NCI-H748 (cell line): ENCODE measurements around the gene PCBP3.
"Not testable (repeated sequence)": the region's sequence is repeated elsewhere in the genome, so short reads cannot be mapped to it uniquely, and the experiment has no call there.

Experiments used
- DNase-seq: peaks from one replicate; lab custom pipeline; 2025; ENCODE audit not compliant: unreplicated experiment; lab: John Stamatoyannopoulos, UW

Gene PCBP3

DNA sequence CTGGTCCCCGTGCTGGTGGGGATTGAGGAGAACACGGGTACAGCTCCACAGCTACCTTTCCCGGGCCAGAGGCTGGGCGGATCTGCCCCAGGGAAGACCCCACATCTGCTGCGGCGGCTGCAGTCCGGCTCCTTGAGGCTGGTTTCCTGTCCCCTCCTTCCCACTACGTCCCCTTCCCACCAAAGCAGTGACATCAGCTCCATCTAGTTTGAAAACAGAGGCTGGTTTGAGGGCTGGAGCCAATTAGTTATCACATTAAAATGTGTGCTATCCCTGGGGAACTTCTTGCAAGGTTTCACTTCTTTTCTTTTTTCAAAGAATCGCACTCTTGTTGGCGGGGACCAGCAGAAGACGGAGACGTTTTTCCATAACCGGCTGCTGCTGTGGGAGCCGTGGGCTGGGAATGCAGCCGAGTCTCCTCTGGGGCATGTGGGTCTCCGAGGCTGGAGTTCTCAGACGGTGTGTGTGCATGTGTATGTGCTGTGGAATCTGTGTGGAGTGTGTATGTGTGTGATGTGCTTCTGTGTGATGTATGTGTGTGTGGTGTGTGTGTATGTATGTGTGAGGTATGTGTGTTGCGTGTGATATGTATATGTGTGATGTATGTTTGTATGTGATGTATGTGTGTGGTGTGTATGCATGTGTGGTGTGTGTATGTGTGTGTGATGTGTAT is 8.9 kb upstream of the PCBP3 start:
- DNase-seq: peak; percentile 29

DNA sequence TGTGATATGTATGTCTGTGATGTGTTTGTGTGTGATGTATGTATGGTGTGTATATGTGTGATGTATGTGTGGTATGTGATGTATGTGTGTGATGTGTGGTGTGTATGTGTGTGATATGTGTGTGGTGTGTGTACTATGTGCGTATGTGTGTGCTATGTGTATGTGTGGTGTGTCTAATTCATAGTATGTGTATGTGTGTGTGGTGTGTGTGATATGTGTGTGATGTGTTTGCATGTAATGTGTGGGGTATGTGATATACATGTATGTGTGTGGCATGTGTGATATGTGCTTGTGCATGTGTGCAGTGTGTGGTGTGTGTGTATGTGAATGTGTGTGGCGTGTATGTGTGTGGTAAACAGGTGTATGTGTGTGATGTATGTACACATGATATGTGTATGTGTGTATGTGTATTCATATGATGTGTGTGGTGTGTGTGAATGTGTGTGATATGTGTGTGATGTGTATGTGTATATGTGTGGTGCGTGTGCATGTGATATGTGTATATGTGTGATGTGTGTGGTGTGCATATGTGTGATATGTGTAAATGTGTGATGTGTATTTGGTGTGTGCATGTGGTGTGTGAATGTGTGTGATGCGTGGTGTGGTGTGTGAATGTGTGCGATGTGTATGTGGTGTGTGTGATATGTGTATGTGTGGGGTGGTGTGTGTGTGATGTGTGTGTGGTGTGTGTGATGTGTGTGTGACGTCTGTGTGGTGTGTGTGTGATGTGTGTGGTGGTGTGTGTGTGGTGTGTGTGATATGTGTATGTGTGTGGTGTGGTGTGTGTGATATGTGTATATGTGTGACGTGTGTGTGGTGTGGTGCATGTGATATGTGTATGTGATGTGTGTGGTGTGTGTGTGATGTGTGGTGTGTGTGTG is 8.0 kb upstream of the PCBP3 start:
- no peak for DNase-seq

DNA sequence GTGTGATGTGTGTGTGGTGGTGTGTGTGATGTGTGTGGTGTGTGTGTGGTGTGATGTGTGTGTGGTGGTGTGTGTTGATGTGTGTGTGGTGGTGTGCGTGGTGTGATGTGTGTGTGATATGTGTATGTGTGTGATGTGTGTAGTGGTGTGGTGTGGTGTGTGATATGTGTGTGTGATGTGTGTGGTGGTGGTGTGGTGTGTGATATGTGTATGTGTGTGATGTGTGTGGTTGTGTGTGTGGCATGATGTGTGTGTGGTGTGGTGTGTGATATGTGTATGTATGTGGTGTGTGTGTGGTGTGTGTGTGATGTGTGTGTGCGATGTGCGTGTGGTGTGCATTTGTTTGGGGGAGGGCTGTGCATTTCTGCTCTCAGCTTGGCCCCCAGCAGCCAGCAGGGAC is 7.1 kb upstream of the PCBP3 start:
- DNase-seq: no peak

DNA sequence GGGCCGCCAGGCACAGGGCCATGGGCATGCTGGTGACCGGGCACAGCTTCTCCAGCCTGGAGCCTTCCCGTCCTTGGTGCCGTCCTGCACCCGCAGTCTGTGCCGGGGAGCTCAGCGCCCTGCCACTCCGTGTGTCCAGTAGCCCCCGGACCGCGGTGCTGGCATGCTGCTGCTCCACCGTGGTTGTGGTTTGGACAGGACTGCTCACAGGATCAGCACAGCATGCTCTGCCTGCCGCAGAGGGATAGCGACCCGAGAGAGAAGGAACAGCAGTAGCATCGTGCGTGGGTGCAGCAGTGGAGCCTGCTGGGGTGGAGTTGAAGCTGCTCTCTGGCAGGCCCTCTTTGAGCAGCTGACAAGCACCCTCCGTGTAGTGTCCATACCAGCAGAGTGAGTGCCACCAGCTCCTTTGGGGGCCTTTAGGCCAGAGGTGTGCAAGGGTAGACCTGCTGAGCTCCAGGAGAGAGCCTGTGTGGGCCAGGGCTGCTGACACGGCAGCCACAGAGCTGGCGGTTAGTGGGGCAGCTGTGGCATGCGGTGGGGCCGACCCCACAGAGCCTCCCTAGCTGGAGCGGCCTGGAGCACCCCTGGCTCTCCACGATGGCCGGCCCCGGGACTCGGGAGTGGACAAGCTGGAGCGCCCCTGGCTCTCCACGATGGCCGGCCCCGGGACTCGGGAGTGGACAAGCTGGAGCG is 6.4 kb upstream of the PCBP3 start:
- no peak for DNase-seq

DNA sequence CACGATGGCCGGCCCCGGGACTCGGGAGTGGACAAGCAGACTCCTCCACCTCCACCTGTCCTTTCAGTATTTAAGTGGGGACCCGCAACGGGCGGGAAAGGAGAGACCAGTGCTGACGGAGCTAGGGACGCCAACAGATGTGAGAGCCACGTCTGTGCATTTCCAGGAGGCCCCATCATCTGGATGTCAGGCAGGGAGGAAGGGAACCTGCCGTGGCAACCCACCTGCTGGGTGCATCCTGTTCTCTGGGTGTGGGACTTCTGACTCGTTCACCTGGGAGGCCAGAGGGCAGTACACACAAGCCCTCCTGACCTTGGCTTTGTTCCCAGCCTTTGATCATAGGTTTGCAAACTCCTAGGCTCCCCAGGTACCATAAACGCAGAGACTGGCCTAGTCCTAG is 5.6 kb upstream of the PCBP3 start:
- peak; percentile 20 for DNase-seq

DNA sequence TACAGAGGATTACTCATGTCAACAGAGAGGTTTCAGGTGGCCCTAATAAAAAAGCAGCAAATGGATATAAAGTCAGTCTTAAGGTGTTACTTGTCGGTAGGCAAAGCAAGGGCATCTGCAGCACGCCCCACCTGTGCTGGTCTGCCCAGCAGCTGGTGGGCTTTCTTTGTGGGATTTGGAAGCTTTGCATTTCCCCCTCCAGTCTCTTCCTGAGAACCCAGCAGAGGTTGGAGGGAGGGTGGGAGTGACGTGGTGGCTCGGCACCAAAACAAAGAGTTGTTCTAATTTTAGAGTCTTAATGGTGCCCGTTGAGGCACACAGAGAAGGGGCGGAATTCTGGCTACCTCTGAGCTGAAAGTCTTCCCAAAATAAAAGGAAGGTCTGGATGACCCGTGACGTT is 4.8 kb upstream of the PCBP3 start:
- DNase-seq: no peak

DNA sequence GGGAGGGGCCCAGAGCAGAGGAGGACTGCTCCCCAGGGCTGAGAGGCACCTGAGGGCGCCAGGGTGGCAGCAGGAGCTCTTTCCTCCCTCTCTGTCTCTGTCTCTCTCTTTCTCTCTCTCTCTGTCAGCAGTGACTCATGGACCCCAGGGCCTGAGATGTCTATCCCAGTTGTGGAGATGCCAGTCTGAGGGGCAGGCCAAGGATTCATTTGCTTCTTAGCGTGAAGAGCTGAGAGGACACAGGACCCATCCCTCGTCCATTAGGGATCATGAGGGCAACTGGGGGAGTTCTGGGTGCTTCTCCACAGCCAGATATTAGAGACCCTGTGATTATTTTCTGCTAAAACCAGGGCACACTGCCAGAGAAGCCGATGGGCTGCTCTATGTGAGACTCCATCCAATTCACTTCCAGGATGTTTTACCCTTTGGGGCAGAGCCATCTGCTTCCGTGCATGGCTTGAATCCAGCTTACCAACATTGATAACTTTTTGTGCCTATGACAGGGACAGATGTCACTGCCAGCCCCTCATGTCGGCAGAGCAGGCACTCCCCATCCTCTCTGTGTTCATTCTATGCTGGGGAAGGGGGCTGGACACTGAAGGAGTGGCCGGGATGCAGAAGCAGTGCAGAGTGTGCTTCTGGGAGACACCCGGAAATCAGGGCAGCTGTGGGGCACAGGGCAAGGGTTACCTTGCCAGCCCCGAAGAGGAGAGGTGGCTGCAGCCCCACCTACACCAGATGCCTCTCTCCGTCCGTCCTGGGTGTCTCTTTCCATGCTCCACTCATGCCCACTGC is 4.1 kb upstream of the PCBP3 start:
- no peak for DNase-seq

DNA sequence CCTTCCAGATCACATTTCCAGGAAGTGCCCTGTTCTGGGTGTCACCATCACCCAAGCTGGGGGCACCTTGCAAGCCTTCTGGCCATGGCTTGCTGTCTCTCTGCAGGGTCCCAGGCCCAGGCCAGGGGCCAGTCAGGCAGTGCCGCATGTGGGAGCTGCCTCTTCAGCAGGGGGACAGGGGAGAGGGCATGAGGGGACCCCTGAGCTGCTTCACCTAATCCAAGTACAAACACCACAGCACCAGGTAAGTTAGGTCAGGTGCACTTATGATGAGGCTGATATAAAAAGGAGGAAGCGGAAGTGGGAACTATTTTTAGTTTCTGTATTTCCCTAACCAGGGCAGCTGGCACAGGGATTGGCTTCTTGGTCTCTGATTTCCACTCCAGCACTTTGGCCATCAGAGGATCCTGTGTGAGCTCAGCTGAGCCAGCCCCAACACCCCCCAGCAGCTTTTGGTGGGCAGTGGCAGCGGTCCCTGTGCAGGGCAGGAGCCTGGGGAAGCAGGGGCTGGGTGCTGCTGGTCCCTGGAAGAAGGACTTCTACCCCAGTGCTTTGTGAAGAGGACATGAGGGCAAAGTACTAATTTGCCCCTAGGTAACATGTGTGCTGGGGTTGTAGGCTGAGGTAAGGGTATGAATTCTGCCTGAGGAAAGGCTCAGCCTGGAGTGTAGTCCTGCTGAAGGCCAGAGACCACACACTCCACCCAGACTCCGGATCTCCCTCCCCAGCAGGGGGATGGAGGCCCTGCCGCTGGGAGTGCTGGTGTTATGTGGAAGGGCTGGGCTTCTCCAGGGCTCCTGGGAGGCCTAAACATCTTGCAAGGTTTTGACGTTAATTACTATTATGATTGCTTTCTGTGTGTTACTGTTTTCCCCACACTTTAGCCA is 3.3 kb upstream of the PCBP3 start:
- no peak for DNase-seq

DNA sequence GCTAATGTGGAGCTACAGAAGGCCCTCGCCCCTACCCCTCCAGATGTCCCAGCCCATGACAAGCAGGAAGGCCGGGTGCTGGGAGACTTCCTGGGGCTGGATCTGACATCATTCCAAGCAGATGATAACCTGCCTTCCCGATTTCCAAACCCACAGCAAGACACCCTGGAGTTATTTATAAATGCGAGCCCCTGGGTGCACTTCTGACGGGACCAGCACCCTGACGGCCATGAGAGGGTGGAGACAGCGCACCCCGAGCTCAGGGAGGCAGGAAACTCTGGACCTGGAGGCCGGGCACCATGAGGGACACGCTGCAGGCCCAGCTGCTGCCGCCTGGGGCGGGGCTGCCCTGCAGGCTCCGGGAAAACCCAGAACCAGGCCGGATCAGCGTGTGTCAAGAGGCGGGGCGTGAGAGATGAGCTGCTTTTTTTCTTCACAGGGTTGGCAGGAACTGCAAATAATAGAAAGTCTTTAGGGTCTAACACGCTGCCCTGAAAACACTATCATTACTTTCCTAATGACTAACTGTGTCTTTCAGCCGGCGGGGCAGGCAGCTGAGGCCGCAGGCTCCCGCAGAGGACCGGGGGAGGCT is 2.5 kb upstream of the PCBP3 start:
- DNase-seq: peak; percentile 29

DNA sequence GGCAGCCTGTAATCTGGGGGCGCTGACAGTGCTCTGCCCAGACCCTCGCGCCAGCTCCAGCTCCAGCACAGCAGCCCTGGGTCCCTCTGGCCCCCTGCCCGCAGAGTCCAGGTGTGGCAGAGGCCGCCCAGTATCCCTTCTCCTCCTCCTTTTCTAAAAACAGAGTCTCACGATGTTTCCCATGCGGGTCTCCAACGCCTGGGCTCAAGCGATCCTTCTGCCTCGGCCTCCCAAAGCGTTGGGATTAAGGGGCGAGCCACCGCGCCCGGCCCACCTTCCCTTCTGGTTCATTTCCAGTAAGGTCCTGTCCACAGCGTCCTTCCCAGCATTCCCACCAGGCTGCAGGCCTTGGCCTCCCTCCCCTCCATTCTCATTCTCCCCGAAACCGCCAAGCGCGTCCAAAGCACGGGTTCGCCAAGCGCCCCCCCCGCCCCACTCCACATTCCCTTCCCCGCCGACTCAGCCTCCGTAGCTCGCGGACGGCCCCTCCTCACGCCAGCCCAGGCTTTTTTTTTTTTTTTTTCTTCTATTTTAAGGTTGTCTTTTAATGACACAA is 2.0 kb upstream of the PCBP3 start:
- peak; percentile 20 for DNase-seq

DNA sequence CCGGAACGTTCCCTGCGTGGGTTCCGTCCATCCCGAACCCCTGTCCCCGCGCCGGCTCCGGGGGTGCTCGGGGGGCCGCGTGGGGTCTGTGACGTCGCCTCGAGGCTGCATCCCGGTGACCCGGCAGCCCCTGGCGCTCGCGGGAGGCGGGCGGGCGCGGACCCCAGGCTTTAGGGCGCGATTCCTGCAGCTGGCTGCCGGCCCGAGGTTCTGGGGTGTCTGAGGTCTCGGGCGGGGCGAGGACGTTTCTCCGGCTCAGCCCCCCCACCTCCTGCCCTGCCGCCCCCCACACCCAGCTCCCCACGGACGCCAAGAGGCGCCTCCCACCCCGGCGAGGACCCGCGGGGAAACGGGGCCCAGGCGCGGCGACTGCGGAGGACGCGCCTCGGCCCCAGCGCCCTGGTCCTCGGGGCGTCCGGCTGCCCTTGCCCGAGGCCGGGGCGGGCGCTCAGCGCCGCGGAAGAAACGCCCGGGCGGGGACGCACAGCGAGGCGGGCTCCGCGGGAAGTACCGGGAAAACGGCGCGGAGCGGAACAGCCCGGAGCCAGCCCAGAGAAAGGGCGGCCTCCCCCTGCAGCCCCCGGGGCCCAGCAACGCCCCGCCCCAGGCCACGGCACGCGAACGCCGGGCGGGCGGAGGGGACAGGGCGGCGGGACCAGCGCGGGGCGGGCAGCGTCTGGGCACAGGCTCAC is 1.3 kb upstream of the PCBP3 start:
- peak; percentile 73 for DNase-seq

DNA sequence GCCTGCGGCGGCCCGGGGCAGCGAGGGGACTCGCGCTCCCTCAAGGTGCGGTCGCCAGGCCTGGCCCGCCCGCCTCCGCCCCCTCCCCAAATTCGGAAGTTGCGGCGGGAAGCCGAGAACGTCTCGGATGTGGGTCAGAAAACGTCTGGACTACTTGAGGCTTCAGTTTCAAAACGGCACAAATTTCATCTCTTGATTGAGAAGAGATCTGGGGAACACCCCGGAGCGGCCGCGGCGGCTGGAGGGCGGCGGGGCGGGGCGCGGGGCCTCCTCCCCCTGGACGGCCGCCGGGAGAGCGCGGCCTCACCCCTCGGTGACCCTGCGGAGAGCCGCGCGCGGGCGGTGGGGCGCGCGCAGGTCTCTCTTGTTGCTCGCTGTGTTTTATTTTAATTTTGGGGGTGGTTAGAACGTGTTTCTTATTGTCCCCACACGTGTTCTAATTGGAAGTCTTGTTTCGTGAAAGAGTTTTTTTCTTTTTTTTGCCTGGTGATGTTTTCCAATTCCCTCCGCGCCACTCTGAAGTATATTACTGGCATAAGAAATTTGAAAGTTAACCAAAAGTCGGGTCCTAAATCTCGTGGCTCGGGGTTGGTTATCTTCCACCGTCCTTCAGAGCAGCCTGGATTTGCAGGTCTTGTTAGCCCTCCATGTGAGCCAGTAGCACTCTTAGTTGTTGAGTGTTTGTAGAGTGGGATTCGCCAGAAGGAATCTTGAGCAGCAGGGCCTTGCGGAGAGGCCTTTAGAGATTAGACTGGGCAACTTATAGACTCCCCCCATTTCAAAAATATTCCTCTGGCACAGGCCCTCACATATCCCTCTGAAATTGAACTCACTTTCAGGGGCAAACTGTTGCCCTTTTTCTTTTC is 749 bp downstream of the PCBP3 start:
- peak; percentile 40 for DNase-seq

DNA sequence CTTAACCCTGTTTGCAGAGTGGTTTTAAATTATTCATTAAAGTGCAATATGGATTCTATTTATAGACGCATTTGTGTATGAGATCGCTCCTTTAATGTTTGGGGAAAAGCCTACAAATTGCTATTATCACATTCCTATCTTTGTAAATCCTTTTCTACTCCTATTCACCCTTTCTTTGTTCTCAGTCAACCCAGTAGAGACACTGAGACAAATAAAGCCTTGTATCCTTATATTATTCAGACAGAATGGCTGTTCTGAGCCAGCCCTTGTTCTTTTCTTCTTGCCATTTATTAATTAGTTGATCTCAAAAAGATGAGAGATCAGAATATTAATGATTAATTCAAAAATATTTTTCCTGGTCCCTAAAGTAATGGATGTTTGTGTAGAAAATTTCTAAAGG is 8.4 kb downstream of the PCBP3 start:
- DNase-seq: no peak

DNA sequence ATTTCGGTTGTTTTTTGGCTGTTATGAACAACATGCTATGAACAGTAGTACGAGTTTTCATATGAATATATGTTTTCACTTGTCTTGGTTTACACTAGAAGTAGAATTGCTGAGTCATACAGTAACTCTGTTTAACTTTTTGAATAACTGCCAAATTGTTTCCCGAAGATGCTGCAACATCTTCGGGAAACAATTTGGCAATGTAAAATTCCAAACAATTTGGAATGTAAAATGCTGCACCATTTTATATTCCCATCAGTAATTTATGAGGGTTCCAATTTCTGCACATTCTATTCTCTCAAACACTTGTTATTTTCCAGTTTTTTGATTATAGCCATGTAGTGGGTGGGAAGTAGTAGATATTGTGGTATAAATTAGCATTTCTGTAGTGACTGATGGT is 11.6 kb downstream of the PCBP3 start:
- DNase-seq: no peak

DNA sequence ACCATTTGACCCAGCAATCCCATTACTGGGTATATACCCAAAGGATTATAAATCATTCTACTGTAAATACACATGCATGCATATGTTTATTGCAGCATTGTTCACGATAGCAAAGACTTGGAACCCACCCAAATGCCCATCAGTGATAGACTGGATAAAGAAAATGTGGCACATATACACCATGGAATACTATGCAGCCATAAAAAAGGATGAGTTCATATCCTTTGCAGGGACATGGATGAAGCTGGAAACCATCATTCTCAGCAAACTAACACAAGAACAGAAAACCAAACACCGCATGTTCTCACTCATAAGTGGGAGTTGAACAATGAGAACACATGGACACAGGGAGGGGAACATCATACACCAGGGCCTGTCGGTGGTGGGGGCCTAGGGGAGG is 12.6 kb downstream of the PCBP3 start:
- DNase-seq: not testable (repeated sequence)

DNA sequence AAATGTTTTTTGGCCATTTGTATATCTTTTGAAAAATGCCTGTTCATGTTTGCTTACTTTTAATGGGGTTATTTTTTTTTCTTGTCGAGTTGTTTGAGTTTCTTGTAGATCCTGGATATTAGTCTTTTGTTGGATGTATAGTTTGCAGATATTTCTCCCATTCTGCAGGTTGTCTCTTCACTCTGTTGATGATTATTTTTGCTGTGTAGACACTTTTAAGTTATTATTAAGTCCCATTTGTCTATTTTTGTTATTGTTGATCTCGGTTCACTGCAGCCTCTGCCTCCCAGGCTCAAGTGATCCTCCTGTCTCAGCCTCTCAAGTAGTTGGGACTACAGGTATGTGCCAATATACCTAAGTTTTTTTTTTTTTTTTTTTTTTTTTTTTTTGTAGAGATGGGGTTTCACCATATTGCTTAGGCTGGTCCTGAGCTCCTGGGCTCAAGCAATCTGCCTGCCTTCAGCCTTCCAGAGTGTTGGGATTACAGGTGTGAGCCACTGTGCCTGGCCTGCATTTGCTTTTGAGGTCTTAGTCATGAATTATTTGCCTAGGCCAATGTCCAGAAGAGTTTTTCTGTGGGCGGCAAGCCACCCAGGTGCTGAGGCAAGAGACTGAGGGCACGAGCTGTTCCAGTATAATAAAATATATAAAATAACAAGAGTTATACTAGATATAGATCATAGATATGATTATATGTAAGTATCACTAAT is 18.5 kb downstream of the PCBP3 start:
- not testable (repeated sequence) for DNase-seq

DNA sequence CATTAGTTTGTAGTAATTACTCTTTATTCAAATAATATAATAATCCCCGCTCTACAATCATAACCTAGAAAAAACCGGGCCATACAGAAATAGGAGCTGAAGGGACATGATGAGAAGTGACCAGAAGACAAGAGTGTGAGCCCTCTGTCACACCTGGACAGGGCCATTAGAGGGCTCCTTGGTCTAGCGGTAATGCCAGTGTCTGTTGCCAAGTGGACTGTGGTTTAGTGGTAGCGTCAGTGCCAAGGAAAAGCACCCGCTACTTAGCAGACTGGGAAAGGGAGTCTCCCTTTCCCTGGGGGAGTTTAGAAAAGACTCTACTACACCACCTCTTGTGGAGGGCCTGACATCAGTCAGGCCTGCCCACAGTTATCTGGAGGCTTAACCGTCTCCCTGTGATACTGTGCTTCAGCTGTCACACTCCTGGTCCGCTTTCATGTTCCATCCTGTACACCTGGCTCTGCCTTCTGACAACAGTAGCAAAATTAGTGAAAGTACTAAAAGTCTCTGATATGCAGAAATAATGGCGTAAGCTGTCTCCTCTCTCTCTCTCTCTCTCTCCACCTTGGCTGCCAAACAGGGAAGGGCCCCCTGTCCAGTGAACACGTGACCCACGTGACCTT is 19.2 kb downstream of the PCBP3 start:
- DNase-seq: not testable (repeated sequence)
